Panc1 (cell line): ENCODE measurements around the gene TSKU. TPM values are rescaled to one million over a fixed set of nuclear protein-coding genes. Genes with fewer than 3 reads are reported as not detected.

Source experiments
- ATAC-seq: fragments of 200-7000 bp; cut with Tn5 transposase; 2 replicates; pipeline ENCODE4 v1.9.1; 2020; ENCODE audit warnings: mild to moderate bottlenecking, moderate library complexity
- BruUV-seq: library from RNA; stranded (reverse); fragments of 400-500 nt; replicated peaks from 2 replicates; lab custom pipeline; 2021; lab: Mats Ljungman, UMichigan
- CTCF ChIA-PET: fragments of 300-600 bp; sonication (Branson Sonifier 250); formaldehyde crosslinking; loops from one replicate; lab custom pipeline; 2022; ENCODE audit warnings: antibody characterized with exemption; lab: Charles Lee
- POLR2A ChIA-PET: fragments of 300-600 bp; sonication (Branson Sonifier 250); formaldehyde crosslinking; loops from one replicate; lab custom pipeline; 2022; ENCODE audit warnings: antibody characterized with exemption; lab: Charles Lee
- DNase-seq: peaks from one replicate; pipeline ENCODE4 v3.0.0-alpha.2; 2010; ENCODE audit warnings: low read depth, low spot score
- H3K27ac ChIP-seq: 2 replicates; pipeline ENCODE4 v1.5.1; 2011; ENCODE audit warnings: mild to moderate bottlenecking, low read length, inconsistent platforms
- H3K27me3 ChIP-seq: fragments of 200-500 bp; sonication (Bioruptor generic); 2 replicates; pipeline ENCODE4 v1.6.0; 2014; ENCODE audit warnings: low read length, inconsistent platforms; ENCODE audit not compliant: control insufficient read depth, insufficient read depth
- H3K36me3 ChIP-seq: fragments of 200-500 bp; sonication (Bioruptor generic); 2 replicates; pipeline ENCODE4 v1.5.1; 2014; ENCODE audit warnings: inconsistent platforms, mild to moderate bottlenecking, low read length, moderate library complexity; ENCODE audit not compliant: control insufficient read depth, insufficient read depth
- H3K4me1 ChIP-seq: 2 replicates; pipeline ENCODE4 v1.5.1; 2011; ENCODE audit warnings: inconsistent platforms, mild to moderate bottlenecking, low read length, moderate library complexity; ENCODE audit not compliant: control insufficient read depth, insufficient read depth
- H3K4me3 ChIP-seq, 2 experiments: 2 replicates each; pipeline ENCODE4 v1.5.1; 2011 to 2012; ENCODE audit warnings: low read depth in 2 of 2, low read length in 2 of 2, mild to moderate bottlenecking in 2 of 2, inconsistent platforms in 1 of 2, moderate library complexity in 1 of 2
- H3K9me3 ChIP-seq: fragments of 200-500 bp; sonication (Bioruptor generic); 2 replicates; pipeline ENCODE4 v1.5.1; 2014; ENCODE audit warnings: low read depth, mild to moderate bottlenecking, inconsistent platforms, low read length, moderate library complexity; ENCODE audit not compliant: control insufficient read depth, insufficient read depth
- CTCF ChIP-seq: fragments of 450-650 bp; IDR thresholded peaks from 2 replicates; pipeline ENCODE4 v1.5.1; 2017; ENCODE audit warnings: mild to moderate bottlenecking
- POLR2AphosphoS5 ChIP-seq: IDR thresholded peaks from 2 replicates; pipeline ENCODE4 v1.6.1; 2012; ENCODE audit warnings: mild to moderate bottlenecking, low read depth, low read length, moderate library complexity
- REST ChIP-seq, 2 experiments: IDR thresholded peaks; 2 replicates each; pipeline ENCODE4 v1.6.1; 2011 to 2012; ENCODE audit warnings: low read depth in 2 of 2, control low read depth in 1 of 2, low read length in 1 of 2, mild to moderate bottlenecking in 1 of 2, moderate library complexity in 1 of 2; ENCODE audit not compliant: insufficient read depth in 1 of 2
- SIN3A ChIP-seq: IDR thresholded peaks from 2 replicates; pipeline ENCODE4 v1.6.1; 2012; ENCODE audit warnings: low read depth, mild to moderate bottlenecking, low read length, moderate library complexity, borderline replicate concordance; ENCODE audit not compliant: insufficient read depth
- TCF7L2 ChIP-seq: IDR thresholded peaks from 2 replicates; pipeline ENCODE4 v1.6.1; 2011; ENCODE audit warnings: mild to moderate bottlenecking, low read depth, low read length, inconsistent platforms
- in situ Hi-C: cut with HindIII; loops from 2 replicates; pipeline ENCODE4 v1.10.0; 2016; ENCODE audit warnings: low sequenced_read_pairs, low pct_unique_long_range_greater_than_20kb
- intact Hi-C: fragments of 100-400 bp; cut with micrococcal nuclease; formaldehyde crosslinking; loops from one replicate; pipeline ENCODE4 v1.10.0; 2022; ENCODE audit not compliant: unreplicated experiment
- total RNA-seq: library from RNA; stranded (reverse); gene quantifications from one replicate; pipeline ENCODE4 v1.2.1, GENCODE V29; 2021; ENCODE audit not compliant: unreplicated experiment

TSKU gene
- total RNA-seq, 1 experiment from 2014 or later, result 31.4 TPM

- in situ Hi-C loops, result no loop called here
- ChIA-PET CTCF (interaction anchor here (1.5 kb wide), 1 partner anchor 64 kb away, joined by 3 read pairs; no protein-coding TSS in a partner anchor), POLR2A (no interaction called here)
- TF ChIP-seq SIN3A (no peak), TCF7L2 (no peak), REST (IDR thresholded peaks at IDR 0.05; ENCODE audit: insufficient read depth in 1 of 2, low read depth in 2 of 2, low read length in 1 of 2) (no peak), CTCF (no peak), POLR2AphosphoS5 (no peak)
- H3K27ac ChIP-seq, result no peak overlapping the region
- DNase-seq (no peak), ATAC-seq (no peak)
- H3K9me3 ChIP-seq, result no peaks in the 10 kb centered on the region
- peaks cover 37% of the 10 kb centered on the region for H3K4me1 ChIP-seq
- BruUV-seq, result no TSS peak
- H3K36me3 ChIP-seq, result no peaks in the 10 kb centered on the region; the same call in 1 of the 2 replicates
- no peaks in the 10 kb centered on the region for H3K27me3 ChIP-seq
- intact Hi-C loops, result no loop called here
- no peak overlapping the region for H3K4me3 ChIP-seq
These were observed 2.9 kb downstream of the TSKU start for GRCh38 chr11:76786016-76786415.

DNA sequence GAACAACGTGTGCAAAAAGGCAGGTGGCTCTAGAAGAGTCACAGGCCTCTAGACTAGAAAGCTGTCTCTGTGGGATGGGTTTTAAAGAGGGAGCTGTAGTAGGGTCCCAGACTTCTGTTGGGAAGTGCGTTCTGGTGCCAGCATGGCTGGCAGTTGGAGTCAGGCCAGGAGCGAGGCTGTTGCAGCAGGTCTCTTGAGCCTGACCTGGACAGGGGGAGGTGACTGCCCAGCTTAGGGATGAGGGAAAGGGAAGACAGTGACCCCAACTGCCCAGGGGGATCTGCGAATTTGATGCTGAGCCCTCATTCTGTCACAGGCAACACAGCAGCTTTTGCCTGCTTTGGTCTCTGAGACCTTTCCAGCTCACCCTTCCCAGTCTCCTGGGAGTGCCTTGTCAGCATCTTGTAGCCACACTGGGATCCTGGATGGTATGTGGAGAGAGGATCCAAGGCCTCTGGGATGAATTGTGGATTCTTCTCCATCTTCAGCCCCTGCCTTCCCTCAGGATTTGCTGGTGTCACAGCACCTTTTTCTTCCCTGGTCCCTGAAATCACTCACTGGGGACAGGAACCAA lies 3.4 kb downstream of the TSKU start:
- Histone ChIP-seq H3K27me3 (no peaks in the 10 kb centered on the region), H3K36me3 (no peaks in the 10 kb centered on the region; the same call in 1 of the 2 replicates), H3K4me1 (peaks cover 37% of the 10 kb centered on the region), H3K27ac (no peak overlapping the region), H3K4me3 (no peak overlapping the region), H3K9me3 (no peaks in the 10 kb centered on the region)
- TF ChIP-seq SIN3A, result no peak
- TF ChIP-seq TCF7L2, result no peak
- TF ChIP-seq POLR2AphosphoS5, result no peak
- no peak for TF ChIP-seq REST (IDR thresholded peaks at IDR 0.05; ENCODE audit: insufficient read depth in 1 of 2, low read depth in 2 of 2, low read length in 1 of 2)
- TF ChIP-seq CTCF, result no peak
- POLR2A ChIA-PET, result no interaction called here
- in situ Hi-C loops (no loop called here), intact Hi-C loops (no loop called here)
- CTCF ChIA-PET, result interaction anchor here (0.6 to 1.5 kb wide), 2 partner anchors 13 to 65 kb away, joined by 3 to 4 read pairs; no protein-coding TSS in a partner anchor
- ATAC-seq (no peak), DNase-seq (no peak)
- no TSS peak for BruUV-seq
